ENCODE results near the gene RETREG2.

The RETREG2 gene

GRCh38 chr2:219177552-219178376, at the start of gene RETREG2:
Gene RETREG2 (plus strand): TSS chr2:219178275. CDS start chr2:219178353, 78 bp downstream.
- DNase-seq, result peak; percentile 65

GRCh38 chr2:219128396-219128795, 49.7 kb upstream of the RETREG2 start:
- no peak for DNase-seq

DNA sequence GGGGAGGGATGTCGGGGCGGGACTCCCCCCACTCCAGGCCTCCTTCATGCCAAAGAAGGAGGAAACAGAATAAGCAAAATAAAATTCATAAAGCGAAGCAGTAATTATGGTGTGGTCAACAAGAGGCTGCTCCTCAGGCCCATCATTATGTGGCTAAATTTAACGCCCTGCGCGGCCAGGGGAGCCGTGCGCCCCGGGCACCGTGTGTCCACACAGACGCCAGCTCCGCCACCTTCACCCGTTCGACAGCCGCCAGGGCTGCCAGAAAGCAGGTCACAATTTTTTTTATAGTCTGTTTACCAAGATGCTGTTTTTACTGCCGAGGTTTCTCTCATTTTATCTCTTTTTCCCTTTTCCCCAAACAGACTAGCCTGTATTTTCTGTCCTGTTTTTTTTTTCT, 48.5 kb upstream of the RETREG2 start:
- no peak for DNase-seq

DNA sequence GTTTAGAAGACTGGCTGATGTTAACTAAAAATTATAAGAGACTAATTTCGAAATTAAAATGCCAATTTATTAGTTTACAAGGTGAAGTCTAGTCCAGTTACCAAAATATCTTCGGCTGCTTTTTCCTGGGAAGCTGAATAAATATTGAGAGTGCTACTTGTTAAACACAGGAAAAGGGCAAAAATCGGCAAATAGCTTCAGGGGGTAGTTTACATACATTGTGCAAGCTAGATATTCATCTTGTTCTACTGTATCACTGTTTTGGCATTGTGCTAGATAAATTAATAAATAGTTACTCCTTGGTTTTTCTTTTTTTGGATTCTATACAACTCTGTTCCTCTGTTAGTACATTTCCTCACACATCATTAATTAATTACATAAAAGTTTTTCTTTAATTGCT, 46.7 kb upstream of the RETREG2 start:
- DNase-seq, result no peak

DNA sequence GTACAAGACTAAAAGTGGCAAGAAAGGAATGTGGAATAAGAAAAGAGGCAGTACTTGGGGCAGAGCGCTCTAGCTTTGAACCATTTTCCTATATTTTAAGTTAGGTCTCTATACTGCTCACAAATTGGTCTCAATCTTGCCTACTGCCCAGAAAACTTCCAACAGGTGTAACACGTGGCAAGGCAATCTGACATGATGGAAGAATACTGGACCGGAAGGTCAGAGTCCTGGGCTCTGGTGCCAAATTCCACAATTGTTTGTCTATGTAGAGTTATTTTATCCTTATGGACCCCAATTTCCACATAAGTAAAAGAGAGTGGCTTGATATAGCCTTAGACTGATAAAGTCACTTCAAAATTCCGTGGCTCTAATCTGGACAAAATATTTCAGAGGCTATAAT, 46.3 kb upstream of the RETREG2 start:
- DNase-seq, result no peak

DNA sequence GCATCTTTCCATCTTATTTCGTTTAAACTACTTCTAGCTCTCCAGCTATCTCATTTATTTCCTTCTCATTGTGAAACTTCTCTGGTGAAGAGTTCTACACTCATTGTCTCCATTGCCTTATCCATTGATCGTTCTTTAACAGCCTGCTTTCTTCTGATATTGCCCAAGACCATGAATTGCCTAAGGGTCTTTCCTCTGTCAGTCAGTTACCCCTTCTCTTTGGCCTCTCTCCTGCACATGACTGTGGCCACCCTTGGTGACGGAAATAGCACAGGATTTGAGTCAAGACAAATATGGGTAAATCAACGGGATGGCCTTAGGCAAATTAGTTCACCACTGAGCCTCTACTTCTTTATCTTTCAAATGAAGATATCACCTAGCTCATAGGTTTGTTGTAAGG, 44.1 kb upstream of the RETREG2 start:
- no peak for DNase-seq

DNA sequence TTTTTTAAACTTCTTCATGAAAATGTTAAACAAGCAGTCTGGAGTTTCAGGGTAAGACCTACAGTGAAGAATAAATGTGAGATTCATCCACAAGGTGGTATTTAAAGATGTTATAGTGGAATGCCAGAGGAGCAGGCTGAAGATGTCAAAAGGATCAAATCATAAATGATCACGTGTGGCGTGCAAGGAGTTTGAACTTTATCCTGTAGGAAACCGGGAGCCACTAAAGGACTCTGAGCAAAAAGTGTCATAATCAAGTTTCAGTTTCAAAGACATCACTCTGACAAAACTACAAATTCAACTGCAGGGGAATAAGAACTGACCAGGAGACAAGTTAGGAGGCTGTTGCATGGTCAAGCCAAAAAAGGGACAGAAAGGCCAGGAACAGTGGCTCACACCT, 37.4 kb upstream of the RETREG2 start:
- no peak for DNase-seq

GRCh38 chr2:219142329-219142728, 35.7 kb upstream of the RETREG2 start:
- no peak for DNase-seq

GRCh38 chr2:219149667-219150066, 28.4 kb upstream of the RETREG2 start:
- no peak for DNase-seq

DNA sequence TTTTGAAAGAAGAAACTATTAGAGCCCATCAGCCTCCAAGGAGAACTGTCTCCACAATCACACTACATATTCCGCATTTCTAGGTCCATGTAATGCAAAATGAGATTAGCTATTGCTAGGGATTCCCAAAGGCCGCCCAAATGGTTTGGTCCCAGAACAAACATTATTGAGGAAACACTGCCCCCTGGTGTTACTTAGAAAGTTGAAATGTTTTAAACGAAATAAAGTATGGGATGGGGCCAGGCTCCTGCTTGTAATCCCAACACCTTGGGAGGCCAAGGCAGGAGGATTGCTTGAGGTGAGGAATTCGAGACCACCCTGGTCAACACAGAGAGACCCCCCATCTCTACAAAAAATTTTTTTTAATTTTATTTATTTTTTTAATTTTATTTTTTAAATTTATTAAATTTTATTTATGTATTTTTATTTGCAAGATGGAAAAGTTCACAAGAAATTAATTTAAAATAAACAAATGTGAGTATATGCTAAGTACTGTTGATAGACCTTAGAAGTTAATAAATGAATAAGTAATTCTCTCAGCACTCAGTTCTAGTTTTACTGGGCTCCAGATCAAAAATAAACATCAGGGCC, 22.9 kb upstream of the RETREG2 start:
- peak; percentile 31 for DNase-seq

DNA sequence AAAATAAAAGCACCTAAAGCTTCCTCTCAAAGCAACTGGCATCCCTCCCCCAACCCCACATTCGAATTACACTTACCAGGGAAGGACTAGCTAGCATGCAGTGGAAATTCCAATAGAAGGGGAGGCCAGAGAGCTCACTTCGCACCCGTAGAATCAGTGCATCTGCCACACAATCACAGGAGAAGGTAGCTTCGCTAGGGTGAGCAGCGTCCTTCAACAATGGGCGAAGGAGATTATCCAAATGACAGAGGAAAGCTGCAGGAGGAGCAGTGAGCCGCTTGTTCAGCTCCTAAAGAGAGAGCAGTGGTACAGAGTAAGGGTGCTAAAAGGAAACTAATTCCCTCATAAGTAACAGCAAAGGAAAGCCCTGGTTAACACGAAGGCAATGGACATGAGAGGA, 20.7 kb upstream of the RETREG2 start:
- no peak for DNase-seq

DNA sequence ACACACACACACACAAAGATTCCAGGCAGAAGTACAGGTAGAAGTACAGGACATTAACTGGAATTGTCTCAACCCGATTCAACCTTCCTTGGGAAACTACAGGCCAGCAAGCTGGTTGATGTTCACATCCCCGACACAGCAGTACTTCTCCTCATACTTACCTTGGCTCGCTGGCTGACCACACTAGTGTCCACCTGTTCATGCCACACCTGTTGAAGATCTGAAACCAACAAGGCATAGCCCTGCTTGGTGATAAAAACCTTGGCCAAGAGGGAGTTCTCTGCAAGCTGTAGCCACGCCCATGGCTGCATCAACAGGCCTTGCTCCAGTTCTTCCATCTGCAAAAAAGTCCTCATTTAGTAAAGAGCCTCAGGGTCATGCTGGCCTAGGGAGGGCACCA, 20.1 kb upstream of the RETREG2 start:
- DNase-seq, result no peak

- DNase-seq, result no peak
These were observed 19.5 kb upstream of the RETREG2 start for GRCh38 chr2:219158586-219158985.

DNA sequence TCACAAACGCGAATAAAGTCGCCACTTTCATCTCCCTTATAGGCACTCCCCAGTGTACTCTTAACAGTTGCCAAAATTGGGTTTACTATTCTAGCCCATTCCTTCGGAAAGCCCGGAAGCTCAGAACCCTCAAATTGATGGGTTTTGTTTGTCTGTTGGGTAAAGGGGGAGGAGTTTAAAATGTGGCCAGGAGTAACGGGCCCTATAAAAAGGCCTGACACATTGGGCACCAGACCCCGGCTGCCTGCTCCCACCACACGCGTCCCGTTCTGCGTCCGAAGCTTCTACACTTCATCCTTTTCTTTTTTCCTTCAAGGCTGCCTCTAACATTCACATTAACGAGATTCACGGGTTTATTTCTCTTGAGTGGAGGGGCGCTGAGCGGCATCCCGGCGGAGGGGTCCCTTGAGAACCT, 18.3 kb upstream of the RETREG2 start:
- DNase-seq, result no peak

DNA sequence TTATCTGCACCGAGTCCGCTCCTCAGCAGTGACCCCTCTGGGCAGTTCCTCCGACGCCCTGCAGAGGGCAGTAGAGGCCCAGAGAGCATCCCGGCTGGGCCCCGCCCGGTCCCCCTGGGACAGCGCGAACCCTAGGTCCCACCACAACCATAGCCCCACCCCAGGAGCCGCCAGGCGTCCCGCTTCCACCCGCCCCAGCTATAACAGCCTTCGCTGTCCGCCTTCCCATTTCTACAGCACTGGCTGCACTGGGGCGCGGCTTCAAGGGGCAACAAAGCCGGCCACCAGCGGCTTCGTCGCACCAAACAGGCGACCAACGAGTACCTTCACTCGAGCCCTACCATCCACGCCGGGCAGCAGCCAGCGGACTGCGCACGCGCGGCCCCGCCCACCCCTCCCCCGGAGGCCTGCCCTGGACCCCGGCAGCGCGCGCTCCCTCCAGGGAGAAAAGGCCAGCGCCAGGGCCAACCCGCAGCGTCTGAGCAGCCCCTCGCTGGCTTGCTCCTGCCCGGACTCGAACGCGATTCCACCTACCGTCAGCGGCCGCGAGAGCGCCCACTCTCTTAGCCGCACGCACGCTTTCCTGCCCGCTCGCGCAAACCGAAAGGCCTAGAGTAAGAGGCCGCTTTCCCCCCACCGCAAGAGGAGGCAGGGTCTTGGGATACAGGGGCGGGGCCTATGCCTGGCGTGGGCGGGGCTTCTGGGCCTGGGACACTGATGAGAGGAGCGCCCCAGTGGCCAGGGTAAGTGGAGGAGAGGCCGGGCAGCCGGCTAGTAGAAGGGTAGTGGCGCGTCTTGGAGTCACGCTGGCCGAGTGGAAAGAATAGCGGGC, 17.7 kb upstream of the RETREG2 start, which contains the start of gene NHEJ1:
NHEJ1 (minus strand) TSS at position 630 of the 832 bp plus-strand sequence. CDS start 2,453 bp downstream, outside the sequence.
- DNase-seq, result peak; percentile 65

GRCh38 chr2:219161097-219161496, 17.0 kb upstream of the RETREG2 start:
- DNase-seq, result no peak

DNA sequence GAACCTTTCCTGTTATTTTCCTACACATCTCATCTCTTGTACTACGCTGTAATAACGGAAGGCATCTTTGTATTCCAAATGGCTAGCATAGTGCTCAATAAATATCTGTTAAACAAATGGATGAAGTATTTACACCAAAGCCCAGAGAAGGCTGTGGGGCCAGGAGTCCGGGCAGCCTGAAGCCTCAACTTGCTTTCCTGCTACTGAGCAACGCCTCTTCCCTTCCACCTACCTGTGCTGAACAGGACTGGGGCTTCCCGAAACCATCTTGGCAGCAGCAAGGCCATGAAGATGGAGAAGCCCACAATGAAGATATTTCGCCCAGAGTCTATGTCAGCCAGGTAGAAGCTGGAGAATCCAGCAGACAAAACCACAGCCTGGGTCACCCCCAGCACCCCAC, 14.9 kb upstream of the RETREG2 start:
- no peak for DNase-seq

- DNase-seq, result no peak
These were observed 12.8 kb upstream of the RETREG2 start for GRCh38 chr2:219165058-219165911.

DNA sequence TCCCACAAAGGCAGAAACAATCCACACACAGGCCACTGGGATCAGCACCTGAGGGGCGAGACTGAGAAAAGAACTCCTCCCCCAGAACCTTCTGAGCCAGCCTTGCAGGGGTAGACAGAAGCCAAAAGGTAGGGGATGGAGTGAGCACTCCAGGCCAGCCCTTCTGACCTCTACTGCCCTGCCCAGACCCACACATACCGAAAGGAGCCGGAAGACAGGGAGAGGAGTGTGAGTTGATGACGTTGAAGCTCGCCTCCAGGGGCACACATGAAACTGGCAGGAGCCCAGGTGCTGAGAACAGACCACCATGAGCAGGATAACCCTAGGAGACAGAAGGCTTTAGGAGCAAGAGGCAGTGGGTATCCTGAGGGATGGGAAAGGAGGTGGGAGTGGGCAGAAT, 10.1 kb upstream of the RETREG2 start:
- DNase-seq, result no peak

DNA sequence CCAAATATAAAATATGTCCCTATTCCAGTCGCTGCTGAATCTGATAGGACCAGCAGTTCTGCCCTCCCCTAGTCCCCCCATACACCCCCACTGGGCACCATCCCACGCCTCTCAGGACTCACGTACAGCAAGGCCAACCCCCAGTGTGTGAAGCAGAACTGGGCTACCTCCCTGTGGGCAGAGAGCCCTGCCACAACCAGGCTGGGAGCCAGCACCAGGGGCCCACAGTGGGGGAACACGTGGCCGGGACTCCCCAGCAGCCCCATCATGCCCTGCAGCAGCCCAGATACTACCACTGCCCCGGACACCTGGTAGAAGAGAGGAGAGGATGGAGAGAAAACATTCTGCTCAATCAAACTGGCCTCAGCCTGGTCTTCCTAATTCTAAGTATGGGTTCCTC, 9.5 kb upstream of the RETREG2 start:
- no peak for DNase-seq

- DNase-seq, result no peak
These were observed 9.1 kb upstream of the RETREG2 start for GRCh38 chr2:219168932-219169331.

GRCh38 chr2:219169930-219170654, 8.0 kb upstream of the RETREG2 start, which contains the start of gene SLC23A3:
Gene SLC23A3 (minus strand): TSS chr2:219170029. CDS start chr2:219169984, 45 bp downstream.
- no peak for DNase-seq
